Tongue (tissue), 2 donors: ENCODE results near the gene KCNK5. TPM values are rescaled to one million over a fixed set of nuclear protein-coding genes. Genes with fewer than 3 reads are reported as not detected.

Experiments
- DNase-seq: peaks from one replicate; pipeline ENCODE4 v3.0.0-alpha.2; 2015
- total RNA-seq: library from RNA; depleted of rRNA; stranded (reverse); fragments of >200 nt; gene quantifications from one replicate; pipeline ENCODE4 v1.2.3, GENCODE V29; 2014

Gene KCNK5
- total RNA-seq, 1 donor from 2014 or later, result 6.1 TPM

- no peak for DNase-seq
These were observed 13.6 kb downstream of the KCNK5 start for GRCh38 chr6:39215640-39216158.

GRCh38 chr6:39214846-39215639, 14.2 kb downstream of the KCNK5 start:
- DNase-seq, result no peak

GRCh38 chr6:39214120-39214813, 15.0 kb downstream of the KCNK5 start:
- DNase-seq, result no peak

- no peak for DNase-seq
These were observed 15.9 kb downstream of the KCNK5 start for GRCh38 chr6:39213195-39213920.

GRCh38 chr6:39211183-39211582, 18.1 kb downstream of the KCNK5 start:
- no peak for DNase-seq

GRCh38 chr6:39210450-39210849, 18.8 kb downstream of the KCNK5 start:
- DNase-seq, result no peak

GRCh38 chr6:39209911-39210310, 19.4 kb downstream of the KCNK5 start:
- no peak for DNase-seq

GRCh38 chr6:39209360-39209811, 19.9 kb downstream of the KCNK5 start:
- peak; percentile 53 for DNase-seq

- peak; percentile 50 for DNase-seq
These were observed 21.0 kb downstream of the KCNK5 start for GRCh38 chr6:39208223-39208739.

- no peak for DNase-seq
These were observed 21.7 kb downstream of the KCNK5 start for GRCh38 chr6:39207416-39208222.

GRCh38 chr6:39206250-39206721, 23.0 kb downstream of the KCNK5 start:
- DNase-seq, result no peak

GRCh38 chr6:39204646-39205244, 24.5 kb downstream of the KCNK5 start:
- DNase-seq, result no peak

GRCh38 chr6:39204160-39204495, 25.1 kb downstream of the KCNK5 start:
- DNase-seq, result no peak

GRCh38 chr6:39203436-39204159, 25.7 kb downstream of the KCNK5 start:
- DNase-seq, result no peak

GRCh38 chr6:39202166-39202565, 27.1 kb downstream of the KCNK5 start:
- DNase-seq, result no peak

GRCh38 chr6:39200498-39201020, 28.7 kb downstream of the KCNK5 start:
- no peak for DNase-seq

GRCh38 chr6:39199976-39200375, 29.3 kb downstream of the KCNK5 start:
- no peak for DNase-seq

- no peak for DNase-seq
These were observed 29.9 kb downstream of the KCNK5 start for GRCh38 chr6:39199231-39199940.

- DNase-seq, result no peak
These were observed 30.7 kb downstream of the KCNK5 start for GRCh38 chr6:39198528-39198927.
